Endodermal cell (in vitro differentiated cells): ENCODE data around the gene SYT5. TPM values are rescaled to one million over a fixed set of nuclear protein-coding genes. Genes with fewer than 3 reads are reported as not detected.
A peak's percentile ranks its signal among the peaks of the same experiment; 100 is the strongest.

Experiments used
- DNase-seq: peaks from one replicate; pipeline ENCODE4 v3.0.0-alpha.2; 2017
- H3K27ac ChIP-seq: 2 replicates; pipeline ENCODE4 v1.5.1; 2013; ENCODE audit warnings: mild to moderate bottlenecking, low read depth, low read length, moderate library complexity
- H3K27me3 ChIP-seq: 2 replicates; pipeline ENCODE4 v1.6.1; 2013; ENCODE audit warnings: mild to moderate bottlenecking, low read length, moderate library complexity; ENCODE audit not compliant: insufficient read depth, control insufficient read depth, poor library complexity, severe bottlenecking
- H3K36me3 ChIP-seq: 2 replicates; pipeline ENCODE4 v1.7.0; 2013; ENCODE audit warnings: mild to moderate bottlenecking, low read length, moderate library complexity; ENCODE audit not compliant: control insufficient read depth, insufficient read depth
- H3K4me1 ChIP-seq: one replicate; pipeline ENCODE4 v1.7.0; 2013; ENCODE audit warnings: low read length; ENCODE audit not compliant: control insufficient read depth, insufficient read depth
- H3K4me3 ChIP-seq: 2 replicates; pipeline ENCODE4 v1.5.1; 2013; ENCODE audit warnings: mild to moderate bottlenecking, low read length, moderate library complexity
- H3K9ac ChIP-seq: 2 replicates; pipeline ENCODE4 v1.6.1; 2013; ENCODE audit warnings: mild to moderate bottlenecking, low read length, moderate library complexity; ENCODE audit not compliant: poor library complexity, severe bottlenecking; ENCODE audit errors: extremely low read depth
- H3K9me3 ChIP-seq: 2 replicates; pipeline ENCODE4 v1.6.1; 2013; ENCODE audit warnings: mild to moderate bottlenecking, low read length, moderate library complexity; ENCODE audit not compliant: control insufficient read depth
- H3K27ac Mint-ChIP-seq: 2 replicates; pipeline ENCODE4 v1.8.0; 2020; ENCODE audit warnings: mixed read lengths
- H3K27me3 Mint-ChIP-seq: 2 replicates; pipeline ENCODE4 v1.8.0; 2021; ENCODE audit warnings: mild to moderate bottlenecking, mixed read lengths; ENCODE audit not compliant: insufficient read depth
- H3K36me3 Mint-ChIP-seq: 2 replicates; pipeline ENCODE4 v1.8.0; 2020; ENCODE audit warnings: low read depth, mixed read lengths
- H3K4me1 Mint-ChIP-seq: 2 replicates; pipeline ENCODE4 v1.8.0; 2020; ENCODE audit warnings: mixed read lengths
- H3K4me3 Mint-ChIP-seq: 2 replicates; pipeline ENCODE4 v1.8.0; 2020; ENCODE audit warnings: mild to moderate bottlenecking, moderate library complexity, mixed read lengths
- H3K9me3 Mint-ChIP-seq: 2 replicates; pipeline ENCODE4 v1.8.0; 2020; ENCODE audit warnings: mild to moderate bottlenecking, mixed read lengths
- WGBS, 2 experiments: methylation state at CpG; one replicate each; pipeline versions ENCODE4 v1.1.5 to v1.1.7; 2013; ENCODE audit warnings: missing lambda C conversion rate in 2 of 2, mixed read lengths in 1 of 2; ENCODE audit not compliant: insufficient coverage in 1 of 2, insufficient read length in 1 of 2; 5-methylcytosine and 5-hydroxymethylcytosine counted together
- total RNA-seq, 2 donors: library from RNA; stranded (reverse); fragmentation: NEBNext Ultra II Directional in 1 of 2; extraction: Animal tissue kit (Norgen Biotek cat#: 25700) in 1 of 2; gene quantifications; 2 replicates in 1 of 2; 3 replicates in 1 of 2; pipeline ENCODE4 v1.2.1, GENCODE V29; 2021
- TF ChIP-seq, protein P1 (sequence below): fragments of 200-600 bp; sonication (generic); conservative IDR thresholded peaks from 2 replicates; pipeline ENCODE4 v1.5.0; 2021; ENCODE audit warnings: antibody characterized with exemption, mild to moderate bottlenecking

SYT5 gene
- total RNA-seq, 2 donors from 2014 or later = not detected

DNA sequence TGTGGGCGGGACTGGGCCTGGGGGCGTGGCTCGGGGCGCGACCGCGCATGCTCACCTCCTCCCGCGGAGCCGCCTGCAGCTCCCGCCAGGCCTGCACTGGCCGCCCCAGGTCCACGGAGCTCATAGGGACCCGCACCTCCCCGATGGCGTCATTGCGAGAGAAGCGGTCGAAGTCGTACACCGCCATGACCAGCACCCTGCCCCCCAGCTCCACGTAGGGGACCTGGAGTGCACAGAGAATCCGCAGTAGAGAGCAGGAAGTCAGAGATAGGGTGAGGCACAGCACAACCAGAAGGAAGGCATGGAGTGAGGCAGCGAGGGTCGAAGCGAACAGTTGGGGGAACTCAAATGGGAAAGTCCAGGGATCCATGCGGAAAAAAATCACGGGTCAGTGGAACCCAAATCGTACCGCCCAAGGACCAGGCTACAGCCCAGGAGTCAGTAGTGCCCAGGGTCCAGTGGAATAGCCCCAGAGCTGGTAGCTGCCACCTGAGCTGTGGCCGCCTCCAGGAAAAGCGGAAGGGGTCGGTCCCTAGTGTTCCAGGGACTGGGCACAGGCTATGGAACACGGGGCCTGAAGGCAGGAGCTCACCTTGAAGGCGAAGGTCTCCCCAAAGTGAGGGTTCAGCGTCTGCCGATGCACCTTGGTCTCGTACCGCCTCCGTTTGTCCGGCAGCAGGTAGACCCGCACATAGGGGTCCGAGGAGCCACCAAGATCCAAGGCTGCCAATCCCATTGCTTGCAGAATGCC lies 4.8 kb downstream of the SYT5 start:
- no peaks in the 10 kb centered on the region for H3K36me3 Mint-ChIP-seq
- peaks cover 98% of the 10 kb centered on the region for H3K27me3 Mint-ChIP-seq
- no peaks in the 10 kb centered on the region for H3K9me3 Mint-ChIP-seq
- Histone ChIP-seq H3K4me1 (no peaks in the 10 kb centered on the region), H3K36me3 (no peaks in the 10 kb centered on the region), H3K9me3 (no peaks in the 10 kb centered on the region), H3K4me3 (no peak overlapping the region), H3K9ac (no peak overlapping the region), H3K27me3 (peaks cover 81% of the 10 kb centered on the region), H3K27ac (no peak overlapping the region)
- 89 to 95% methylated on average over 36 to 43 of the region's 43 CpGs for WGBS, 2 experiments
- no peak overlapping the region for H3K4me3 Mint-ChIP-seq
- peak; percentile 70 for DNase-seq
- peaks cover 3% of the 10 kb centered on the region for H3K4me1 Mint-ChIP-seq
- H3K27ac Mint-ChIP-seq = no peak overlapping the region
- TF ChIP-seq, protein P1, sequence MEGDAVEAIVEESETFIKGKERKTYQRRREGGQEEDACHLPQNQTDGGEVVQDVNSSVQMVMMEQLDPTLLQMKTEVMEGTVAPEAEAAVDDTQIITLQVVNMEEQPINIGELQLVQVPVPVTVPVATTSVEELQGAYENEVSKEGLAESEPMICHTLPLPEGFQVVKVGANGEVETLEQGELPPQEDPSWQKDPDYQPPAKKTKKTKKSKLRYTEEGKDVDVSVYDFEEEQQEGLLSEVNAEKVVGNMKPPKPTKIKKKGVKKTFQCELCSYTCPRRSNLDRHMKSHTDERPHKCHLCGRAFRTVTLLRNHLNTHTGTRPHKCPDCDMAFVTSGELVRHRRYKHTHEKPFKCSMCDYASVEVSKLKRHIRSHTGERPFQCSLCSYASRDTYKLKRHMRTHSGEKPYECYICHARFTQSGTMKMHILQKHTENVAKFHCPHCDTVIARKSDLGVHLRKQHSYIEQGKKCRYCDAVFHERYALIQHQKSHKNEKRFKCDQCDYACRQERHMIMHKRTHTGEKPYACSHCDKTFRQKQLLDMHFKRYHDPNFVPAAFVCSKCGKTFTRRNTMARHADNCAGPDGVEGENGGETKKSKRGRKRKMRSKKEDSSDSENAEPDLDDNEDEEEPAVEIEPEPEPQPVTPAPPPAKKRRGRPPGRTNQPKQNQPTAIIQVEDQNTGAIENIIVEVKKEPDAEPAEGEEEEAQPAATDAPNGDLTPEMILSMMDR = no peak

DNA sequence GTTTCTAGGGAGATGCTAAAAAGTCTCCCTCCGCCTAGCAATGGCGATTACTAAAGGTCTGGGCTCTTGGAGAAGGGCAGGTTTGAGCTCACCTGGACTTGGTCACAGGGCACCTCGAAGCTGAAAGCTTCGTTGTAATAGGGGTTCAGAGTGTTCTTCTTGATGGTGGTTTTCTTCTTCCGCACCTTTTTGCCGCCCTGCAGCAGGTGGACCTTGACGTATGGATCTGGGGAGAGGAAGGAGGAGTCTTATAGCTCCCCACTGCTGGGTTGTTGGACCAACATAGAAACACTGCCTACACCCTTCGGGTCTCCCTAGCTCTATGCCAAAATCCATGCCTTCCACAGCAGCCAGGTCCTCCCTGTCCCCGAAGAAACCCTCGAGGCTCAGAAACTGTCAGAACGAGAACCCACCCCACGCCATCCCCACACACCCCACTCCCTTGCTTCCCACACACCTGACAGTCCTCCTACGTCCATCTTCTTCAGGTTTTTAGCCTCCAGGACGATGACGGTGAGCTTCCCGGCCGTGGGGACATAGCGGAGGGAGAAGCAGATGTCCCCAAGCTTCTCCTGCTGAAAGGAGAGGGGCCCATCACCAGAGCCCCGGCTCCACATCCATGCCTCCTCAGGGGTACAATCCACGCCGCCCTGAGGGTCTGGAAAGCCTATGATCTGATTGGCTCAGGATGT lies 5.5 kb downstream of the SYT5 start:
- no peak overlapping the region for H3K27ac ChIP-seq
- no peaks in the 10 kb centered on the region for H3K9me3 ChIP-seq
- H3K27me3 ChIP-seq = peaks cover 78% of the 10 kb centered on the region
- H3K4me1 Mint-ChIP-seq = peaks cover under 1% of the 10 kb centered on the region
- TF ChIP-seq, protein P1 = no peak
- no peaks in the 10 kb centered on the region for H3K36me3 Mint-ChIP-seq
- H3K27me3 Mint-ChIP-seq = peaks cover 97% of the 10 kb centered on the region
- 84 to 92% methylated on average over 9 to 21 of the region's 21 CpGs for WGBS, 2 experiments
- H3K4me3 ChIP-seq = peak overlapping the region; percentile 81
- H3K4me3 Mint-ChIP-seq = peak overlapping the region; percentile 55
- no peak overlapping the region for H3K27ac Mint-ChIP-seq
- H3K9ac ChIP-seq = no peak overlapping the region
- no peaks in the 10 kb centered on the region for H3K4me1 ChIP-seq
- no peaks in the 10 kb centered on the region for H3K9me3 Mint-ChIP-seq
- H3K36me3 ChIP-seq = no peaks in the 10 kb centered on the region
- DNase-seq = no peak

DNA sequence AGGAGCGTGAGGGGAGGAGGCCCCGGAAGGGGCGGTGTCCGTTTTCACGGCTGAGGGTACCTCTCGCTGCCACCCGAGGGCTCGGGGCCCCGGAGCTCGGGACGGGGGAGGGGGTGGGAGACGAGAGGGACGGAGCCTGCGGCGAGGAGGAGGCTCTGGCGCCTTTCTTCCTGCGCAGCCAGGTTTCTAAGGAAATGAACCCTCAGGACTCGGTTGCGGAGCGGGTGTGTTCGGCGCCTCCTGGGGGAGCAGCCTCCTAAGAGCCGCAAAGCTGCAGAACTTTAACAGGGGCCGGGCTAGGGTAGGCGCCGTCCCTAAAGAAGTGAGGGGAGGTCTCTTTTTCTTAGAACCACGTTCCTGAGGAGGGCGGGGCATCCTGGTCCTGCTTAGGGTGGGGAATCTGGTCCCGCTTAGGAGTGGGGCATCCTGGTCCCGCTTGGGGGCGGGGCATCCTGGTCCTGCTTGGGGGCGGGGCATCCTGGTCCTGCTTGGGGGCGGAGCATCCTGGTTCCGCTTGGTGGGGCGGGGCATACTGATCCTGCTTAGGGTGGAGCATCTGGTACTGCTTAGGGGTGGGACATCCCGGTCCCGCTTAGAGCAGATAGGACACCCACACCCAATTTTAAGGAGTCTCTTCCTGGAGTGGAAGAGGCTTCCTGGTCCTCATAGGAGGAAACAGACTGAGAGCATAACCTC lies 6.2 kb downstream of the SYT5 start:
- H3K27ac ChIP-seq = no peak overlapping the region
- TF ChIP-seq, protein P1 = peak; percentile 33
- H3K36me3 ChIP-seq = no peaks in the 10 kb centered on the region
- Mint-ChIP-seq H3K27ac (no peak overlapping the region), H3K27me3 (peaks cover 99% of the 10 kb centered on the region), H3K4me3 (peak overlapping the region; percentile 55), H3K36me3 (no peaks in the 10 kb centered on the region), H3K4me1 (no peaks in the 10 kb centered on the region), H3K9me3 (no peaks in the 10 kb centered on the region)
- WGBS, 2 experiments = 1% methylated on average over 20 to 37 of the region's 37 CpGs
- DNase-seq = peak; percentile 97
- no peaks in the 10 kb centered on the region for H3K9me3 ChIP-seq
- no peak overlapping the region for H3K9ac ChIP-seq
- H3K4me3 ChIP-seq = peak overlapping the region; percentile 81
- no peaks in the 10 kb centered on the region for H3K4me1 ChIP-seq
- peaks cover 77% of the 10 kb centered on the region for H3K27me3 ChIP-seq
